GDM1 (cell line): ENCODE results near the gene COL16A1.

Source experiments
- DNase-seq: peaks from one replicate; lab custom pipeline; 2025; lab: John Stamatoyannopoulos, UW

COL16A1 gene

DNA sequence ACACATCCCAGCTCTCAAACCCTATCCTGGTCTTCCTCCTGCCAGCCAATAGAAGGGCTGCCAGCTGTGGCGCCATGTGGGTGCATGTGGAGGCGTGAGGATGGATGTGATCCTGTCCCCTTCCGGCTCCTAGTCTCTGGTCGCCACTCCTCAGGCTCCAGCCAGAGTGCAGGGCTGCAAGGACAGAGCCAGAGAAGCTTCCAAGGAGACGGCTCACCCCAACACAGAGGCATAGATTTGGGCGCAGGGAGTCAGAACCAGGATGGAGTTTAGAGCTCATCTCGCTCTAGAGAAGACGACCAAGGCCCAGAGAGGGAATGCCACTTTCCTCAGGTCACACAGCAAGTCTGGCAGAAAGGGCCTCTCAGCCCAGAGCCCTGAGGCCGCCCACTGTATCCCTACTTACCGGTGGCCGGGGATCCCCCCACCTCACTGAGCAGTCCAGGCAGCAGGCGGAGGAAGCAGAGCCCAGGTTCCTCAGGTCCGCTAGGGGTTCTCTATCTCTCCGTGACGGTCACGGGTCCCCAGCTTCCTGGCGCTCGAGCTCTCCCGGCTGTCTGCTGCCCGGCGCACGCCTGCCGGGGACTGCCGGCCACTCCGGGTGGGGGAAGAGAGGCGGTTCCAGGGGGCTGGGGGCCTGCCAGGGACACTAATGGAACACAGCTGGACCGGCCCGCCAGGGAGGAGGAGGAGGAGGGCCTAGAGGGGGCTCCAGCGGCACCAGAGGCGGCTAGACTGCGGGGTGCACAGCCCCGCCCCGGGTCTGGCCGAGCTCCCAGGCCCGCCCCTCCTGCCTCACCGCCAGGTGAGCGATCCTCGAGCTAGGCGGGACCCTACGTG is at the start of gene COL16A1:
Gene COL16A1 (minus strand): TSS at position 587 of the 840 bp plus-strand sequence. CDS start 1,824 bp downstream, outside the sequence.
- no peak for DNase-seq

DNA sequence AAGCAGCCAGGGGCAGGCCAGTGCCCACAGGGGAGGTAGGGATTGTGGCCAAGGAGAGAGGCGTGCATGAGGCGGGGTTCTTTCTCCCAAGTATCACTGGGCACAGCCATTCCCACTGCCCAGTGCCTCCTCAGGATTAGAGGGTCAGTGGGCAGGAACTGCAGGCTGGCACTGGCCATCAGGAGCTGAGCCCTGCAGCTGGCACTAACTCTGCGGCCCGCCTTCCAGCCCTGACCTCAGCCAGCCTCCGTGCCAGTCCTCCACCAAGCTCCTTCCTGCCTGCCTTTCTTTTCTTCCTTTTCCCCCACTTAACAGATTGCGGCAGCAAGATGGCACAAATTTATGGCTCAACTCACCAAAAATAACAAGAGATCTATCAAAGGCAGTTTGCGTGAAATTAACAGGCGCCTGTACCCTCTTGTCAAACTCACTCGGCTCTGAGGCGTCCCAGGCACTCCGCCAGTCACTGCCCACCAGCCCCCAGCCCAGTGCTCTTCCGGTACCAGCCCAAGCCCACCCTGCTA is 49.2 kb upstream of the COL16A1 start:
- DNase-seq: no peak

DNA sequence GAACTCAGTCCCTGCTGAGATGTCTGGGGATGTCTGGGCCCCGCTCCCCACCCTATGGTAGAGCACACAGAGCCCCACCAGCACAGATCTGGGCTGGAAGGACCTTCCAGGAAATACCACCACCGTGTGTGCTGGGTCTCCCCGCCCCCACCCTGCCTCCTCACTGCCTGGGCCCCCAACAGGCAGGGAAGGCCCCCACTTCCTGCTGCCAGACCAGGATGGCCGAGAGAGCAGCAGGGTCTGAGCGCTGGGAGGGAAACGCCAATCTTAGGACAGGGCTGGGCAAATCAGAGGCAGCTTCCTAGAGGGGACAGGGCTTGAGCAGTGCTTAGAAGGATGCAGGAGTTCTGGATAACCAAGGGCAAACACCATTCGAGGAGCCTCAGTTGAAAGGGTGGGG is 48.4 kb upstream of the COL16A1 start:
- DNase-seq: no peak

DNA sequence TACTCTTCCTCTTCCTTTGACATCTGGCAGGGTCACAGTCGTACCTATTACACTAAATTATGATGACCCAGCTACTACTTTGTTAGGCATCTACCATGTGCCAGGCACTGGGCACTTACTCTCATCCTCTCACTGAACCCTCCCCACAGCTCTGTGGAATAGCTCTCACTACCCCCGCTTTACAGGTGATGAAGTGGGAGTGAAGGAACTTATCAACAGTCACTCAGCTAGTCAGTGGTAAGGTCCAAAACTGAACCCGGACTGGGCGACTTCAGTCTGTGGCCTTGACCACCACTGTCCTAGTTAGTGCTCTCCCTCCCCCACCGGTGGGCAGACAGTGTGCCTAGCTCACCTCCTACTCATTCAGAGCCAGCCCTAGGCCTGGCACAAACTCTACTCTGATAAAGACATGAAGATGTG is 48.0 kb upstream of the COL16A1 start:
- no peak for DNase-seq

DNA sequence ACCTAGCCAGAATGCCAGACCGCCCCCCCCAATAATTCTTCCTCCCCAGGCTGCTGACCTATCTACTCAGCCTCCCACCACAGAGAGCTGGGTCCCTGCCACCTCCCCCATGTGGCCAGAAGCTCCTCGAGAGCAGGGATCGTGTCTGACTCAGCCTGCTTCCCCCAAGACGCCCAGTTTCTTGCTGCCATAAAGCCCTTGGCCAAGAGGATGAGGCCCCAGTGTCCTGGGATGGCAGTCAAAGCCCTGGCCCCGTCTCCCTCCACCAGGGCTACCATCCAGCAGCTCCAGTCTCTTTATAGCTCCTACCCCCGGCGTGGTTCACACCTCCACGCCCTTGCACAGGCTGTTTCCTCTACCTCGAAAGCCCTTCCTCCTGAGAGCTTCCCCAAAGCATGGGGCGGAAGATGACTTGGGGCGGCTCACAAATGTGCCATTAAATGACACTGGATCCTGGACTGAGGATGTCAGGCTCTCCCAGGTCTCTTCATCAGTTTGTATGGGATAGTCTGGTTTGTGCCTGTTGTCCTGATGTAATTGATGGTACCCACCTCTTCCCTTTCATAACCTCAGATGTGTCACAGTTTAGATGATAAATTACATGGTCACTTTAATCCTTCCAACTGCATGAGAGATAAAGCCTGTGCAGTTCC is 47.2 kb upstream of the COL16A1 start:
- DNase-seq: no peak

DNA sequence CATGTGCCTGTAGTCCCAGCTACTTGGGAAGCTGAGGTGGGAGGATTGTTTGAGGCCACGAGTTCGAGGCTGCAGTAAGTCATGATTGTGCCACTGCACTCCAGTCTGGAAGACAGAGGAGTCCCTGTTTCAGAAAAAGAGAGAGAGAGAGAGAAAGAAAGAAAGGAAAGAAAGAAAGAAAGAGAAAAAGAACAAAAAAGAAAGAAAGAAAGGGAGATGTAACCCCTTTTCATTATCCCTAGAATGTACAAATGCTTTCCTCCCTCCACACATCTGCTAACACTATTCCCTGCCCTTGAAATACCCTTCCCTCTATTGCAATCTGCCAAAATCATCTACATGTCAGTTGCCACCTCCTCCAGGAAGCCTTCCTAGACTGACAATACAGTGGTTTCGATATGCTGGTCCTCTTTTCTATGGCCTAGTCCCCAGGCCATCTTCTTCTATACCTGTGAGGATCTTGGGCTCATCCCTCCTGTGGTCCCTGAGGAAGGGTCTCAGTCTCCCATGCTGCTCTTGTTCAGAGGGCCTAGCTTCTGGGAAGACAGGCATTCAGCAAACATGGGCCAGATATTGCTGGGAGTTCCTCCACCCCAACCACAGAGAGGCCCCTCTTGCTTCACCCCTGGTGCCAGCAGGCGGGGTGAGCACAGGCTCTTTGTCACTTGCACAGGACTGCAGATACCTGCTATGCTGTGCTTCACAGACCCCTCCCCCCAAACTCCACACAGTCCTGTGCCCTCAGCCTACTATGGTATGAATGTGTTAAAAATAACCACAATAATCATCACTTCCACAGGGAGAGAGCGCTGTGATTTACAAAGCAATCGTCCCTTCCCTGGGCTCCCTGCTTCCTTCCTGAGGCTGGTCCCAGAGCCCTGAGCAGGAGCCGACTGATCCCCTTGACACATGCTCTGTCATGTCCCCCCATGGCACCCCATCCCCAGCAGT is 46.2 kb upstream of the COL16A1 start:
- no peak for DNase-seq

DNA sequence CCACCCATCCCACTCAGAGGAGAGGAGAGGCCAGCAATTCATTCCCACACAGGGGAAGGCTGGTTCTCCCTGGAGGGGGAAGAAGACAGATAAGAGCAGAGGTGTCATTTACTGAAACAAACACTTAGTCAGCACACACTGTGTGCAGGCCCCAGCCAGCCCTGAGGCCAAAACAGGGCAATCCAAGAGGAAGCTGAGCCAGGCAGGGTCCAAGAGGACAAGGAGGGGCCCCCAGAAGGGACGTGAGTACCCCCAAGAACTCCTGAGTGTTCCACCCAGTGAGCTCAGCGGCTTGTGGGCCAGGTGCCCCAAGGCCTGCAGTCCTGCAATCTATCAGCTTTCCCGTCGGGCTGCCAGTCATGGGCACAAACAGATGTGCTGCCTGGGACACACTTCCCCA is 44.5 kb upstream of the COL16A1 start:
- DNase-seq: no peak

DNA sequence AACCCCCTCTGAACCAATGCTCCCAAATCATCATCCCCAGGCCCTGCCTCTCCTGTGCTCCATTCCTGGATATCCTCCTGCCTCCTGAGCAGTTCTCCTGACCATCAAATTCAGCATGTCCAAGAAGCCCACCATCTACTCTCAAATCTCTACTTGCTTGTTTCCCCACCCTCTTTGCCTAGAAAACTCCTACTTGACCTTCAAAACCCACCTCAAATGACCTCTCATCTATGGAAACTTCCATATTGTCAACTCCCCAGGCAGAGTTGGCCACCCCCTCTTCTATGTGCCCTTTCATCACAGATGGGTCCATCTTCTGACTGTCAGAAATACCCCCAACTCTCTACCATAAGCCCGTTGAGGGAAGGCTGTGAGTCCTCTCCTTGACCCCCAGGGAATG is 43.5 kb upstream of the COL16A1 start:
- DNase-seq: no peak

DNA sequence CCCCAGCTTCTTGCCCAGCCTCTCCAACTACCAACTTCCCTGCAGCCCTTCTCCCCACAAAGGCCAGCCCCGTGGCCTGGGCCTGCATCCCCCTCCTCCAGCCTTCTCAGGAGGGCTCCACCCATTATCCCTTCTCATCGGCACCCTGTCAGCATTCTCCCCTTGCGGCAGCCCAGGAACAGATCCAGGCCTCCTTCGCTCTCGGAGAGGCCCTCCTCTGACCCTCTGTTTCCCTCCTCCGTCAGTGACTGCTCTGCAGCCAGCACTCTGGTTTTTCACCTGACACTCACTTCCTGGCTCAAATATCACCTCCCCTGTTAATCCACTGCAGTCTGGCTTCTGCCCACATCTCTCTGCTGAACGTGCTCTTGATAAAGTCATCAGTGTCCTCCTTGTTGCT is 42.9 kb upstream of the COL16A1 start:
- DNase-seq: no peak

DNA sequence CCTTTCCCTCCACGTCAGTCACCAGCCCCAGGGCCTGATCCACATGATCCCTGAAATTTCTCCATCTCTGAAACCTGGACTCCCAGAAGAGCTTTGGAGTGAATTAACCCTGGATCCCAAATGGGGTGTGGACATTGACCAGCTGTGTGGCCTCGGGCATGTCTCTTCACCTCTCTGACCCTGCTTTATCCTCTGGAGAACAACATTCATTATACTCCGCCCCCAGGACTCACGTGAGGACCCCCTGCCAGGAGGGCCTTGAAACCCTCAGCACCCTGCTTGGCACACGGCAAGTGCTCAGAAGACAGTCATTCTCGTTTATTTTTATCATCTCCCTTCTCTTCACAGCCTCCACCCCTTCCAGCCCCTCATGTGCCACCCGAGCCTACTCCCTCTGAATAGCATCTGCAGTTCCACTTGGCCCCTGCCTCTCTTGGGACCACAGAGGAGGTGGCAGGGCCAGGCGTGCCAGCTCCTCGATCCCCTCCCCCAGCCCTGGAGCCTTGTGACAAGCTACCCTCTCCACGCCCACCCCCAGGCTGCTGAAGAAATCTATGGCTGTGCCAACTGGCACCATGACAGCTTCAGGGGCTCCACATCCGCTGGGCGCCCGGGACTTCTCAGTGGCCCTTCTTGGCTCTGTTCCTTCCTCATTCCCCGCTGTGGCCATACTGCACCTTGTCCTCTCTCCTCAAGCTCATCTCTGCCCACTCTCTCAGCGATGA is 42.3 kb upstream of the COL16A1 start:
- DNase-seq: no peak

DNA sequence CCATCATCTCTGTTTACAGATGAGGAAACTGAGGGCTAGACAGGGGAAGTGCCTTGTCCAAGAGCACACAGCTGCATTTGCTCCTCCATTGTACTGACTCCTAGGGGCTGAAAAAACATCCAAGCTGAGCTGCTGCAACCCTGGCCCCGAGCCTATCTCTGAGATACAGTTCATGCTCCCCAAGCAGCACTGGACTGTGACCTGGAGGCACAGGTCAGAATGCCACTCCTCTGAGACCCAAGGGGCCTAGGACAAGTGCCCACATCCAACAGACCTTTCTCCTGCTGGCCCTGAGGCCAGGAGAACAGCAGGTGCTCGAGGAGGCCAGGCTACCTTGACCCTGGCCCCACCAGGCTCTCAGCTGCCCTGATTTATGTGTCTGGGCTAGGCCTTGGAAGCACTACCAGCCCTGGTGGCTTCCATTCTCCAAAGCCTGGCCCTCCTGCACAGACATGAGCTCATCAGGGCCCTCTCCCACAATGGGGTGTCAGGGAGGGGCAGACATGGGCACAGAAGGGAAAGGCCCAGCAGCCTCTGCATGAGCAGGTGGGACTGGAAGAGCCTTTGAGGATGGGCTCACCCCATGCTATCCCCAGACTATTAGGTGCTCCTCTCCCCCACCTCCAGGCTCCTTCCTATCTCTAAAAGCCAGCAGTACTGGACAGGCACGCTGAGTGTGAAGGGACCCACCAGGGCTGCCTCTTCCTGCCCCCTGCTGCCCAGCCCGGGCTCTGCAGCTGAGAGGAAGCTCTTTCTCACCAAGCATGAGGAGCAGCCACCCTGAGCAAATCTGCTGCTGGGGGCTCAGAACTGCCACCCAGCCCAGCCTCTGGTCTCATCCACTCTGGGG is 41.5 kb upstream of the COL16A1 start:
- peak; percentile 12 for DNase-seq

DNA sequence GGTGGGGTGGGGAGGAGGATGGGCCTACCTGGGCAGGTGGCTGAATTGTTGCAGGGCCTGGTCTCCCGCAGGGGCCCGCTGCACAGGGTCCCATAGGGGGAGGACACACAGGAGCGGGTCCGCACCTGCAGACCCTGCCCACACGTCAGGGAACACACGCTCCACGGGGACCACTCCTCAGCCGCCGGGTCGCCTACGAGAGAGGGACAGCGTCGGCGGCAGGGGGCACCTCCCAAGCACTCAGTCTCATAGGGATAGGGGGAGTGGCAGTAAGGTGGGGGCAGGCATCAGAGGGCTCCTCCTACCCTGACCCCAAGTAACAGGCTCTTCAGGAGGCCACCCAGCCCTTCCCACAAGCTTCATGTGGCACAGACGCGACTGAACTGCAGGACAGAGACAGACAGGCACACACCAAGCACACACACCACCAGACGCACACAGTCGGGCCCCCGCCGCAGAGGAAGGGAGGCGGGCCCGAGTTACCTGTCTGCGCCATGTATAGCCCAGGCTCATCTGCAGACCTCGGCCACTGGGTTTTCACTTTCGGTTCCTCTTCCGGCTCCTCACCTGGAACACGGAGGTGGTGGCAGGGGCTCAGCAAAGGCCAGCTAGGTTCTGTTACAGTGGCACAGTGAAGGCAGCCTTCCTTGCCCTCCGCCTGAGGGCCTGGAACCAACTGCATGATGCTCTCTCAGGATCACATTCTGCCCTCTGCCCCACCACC is 40.5 kb upstream of the COL16A1 start:
- no peak for DNase-seq

DNA sequence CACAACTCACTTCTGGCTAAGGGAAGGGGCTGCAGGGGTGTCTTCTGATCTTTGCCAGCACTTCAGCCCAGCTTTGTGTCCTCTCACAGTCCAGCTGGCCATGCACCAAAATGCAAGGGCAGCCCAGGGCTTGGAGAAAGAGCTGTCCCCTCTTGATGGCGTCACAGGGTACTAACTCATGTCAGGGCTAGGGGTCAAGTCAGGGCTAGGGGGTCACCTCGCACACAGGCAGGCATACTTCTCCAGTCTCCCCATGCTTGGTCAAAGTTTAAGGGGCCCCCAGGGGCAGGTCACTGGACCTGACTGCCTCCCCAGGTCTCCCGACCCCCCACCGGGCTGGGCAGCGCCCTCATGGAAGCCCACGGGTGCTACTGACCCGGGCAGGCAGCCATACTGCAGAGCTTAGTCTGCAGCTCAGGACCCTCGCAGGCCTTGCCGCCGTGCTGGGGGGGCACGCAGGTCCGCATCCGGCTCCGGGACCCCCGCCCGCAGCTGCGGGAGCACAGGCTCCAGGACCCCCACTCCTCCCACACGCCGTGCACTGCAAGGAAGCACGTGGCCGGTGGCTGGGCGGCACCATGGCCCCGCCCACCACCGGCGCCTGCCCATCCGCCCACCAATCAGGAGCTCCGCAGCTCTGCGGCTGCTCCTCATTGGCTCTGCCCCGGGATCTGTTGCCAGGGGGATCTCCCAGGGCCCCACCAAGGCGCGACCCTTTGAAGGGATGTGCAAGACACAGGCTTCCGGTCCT is 38.8 kb upstream of the COL16A1 start:
- DNase-seq: no peak

DNA sequence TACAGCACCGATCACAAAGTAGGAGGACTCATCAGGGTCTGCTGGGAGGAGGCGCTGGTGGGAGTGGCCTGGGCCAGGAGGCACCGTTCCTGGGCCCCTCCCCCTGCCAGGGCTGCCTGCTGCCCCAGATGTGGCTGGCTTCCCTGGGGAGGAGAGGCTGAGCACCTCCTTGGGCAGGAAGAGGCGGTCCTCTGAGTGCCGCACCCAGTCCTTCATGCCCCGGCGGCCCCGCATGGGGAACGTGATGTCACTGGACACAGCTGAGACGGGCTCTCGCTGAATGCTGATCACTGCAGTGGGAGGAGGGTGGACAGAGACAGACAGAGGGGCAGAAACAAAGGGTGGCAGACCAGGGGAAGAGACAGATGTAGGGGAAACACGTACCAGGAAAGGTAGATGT is 35.5 kb upstream of the COL16A1 start:
- DNase-seq: no peak

DNA sequence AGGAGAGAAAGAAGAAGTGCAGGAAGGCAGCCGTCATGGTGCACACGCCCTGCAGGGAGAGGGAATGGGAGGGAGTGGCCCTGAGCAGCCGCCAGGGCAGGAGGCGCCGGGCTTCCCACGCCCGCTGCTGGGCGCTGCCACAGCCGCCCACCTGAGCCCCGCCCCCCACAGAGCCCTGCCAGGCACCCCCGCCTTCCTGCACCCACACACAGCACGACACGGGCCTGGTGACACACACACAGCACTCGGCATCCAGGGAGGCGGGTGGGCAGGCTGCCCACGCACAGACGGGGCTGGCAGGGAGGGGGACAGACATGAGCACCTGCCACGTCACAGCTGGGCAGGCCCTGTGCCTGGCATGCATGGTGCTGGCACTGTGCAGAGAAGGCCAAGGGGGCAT is 32.9 kb upstream of the COL16A1 start:
- no peak for DNase-seq

DNA sequence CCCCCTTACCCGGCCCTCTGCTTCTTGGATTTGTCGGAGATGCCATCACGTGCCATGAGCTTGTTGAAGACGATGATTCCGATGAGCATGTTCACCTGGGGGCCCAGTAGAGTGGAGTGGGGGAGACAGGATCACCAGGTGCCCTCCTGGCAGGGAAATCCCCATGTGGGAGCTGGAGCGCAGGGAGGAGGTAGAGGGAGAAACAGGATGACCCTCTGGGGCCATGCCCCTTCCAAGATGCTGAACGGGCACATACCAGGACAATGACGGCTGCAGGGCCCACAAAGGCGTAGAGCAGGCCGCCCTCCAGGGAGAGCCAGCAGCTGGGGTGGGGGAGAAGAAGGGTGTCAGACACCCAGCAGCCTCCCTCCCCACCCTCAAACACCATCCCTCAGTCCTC is 31.8 kb upstream of the COL16A1 start:
- no peak for DNase-seq

DNA sequence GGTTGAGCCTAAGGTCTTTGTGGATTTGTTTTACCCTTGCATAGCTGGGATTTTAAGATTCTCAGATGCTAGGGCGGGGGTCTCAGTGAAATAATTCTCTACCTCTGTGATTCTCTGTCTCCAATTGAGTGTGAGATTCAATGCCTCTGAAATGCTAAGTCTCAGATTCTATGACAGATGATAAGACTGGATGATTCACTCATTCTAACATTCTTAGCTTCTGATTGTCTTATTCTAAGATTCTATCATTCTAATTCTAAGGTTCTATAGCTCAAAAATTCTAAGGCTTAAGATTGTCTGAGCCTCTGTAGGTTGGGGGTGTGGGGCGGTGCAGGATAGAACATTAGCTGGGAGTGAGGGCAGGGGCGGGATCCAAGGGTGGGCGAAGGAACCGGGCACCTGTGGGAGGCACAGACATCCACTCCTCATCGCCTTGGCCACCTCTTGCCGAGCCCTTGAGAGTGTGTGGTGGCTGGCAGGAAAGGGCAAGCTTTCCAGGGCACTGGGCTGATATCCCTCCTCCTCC is 30.8 kb upstream of the COL16A1 start:
- no peak for DNase-seq

DNA sequence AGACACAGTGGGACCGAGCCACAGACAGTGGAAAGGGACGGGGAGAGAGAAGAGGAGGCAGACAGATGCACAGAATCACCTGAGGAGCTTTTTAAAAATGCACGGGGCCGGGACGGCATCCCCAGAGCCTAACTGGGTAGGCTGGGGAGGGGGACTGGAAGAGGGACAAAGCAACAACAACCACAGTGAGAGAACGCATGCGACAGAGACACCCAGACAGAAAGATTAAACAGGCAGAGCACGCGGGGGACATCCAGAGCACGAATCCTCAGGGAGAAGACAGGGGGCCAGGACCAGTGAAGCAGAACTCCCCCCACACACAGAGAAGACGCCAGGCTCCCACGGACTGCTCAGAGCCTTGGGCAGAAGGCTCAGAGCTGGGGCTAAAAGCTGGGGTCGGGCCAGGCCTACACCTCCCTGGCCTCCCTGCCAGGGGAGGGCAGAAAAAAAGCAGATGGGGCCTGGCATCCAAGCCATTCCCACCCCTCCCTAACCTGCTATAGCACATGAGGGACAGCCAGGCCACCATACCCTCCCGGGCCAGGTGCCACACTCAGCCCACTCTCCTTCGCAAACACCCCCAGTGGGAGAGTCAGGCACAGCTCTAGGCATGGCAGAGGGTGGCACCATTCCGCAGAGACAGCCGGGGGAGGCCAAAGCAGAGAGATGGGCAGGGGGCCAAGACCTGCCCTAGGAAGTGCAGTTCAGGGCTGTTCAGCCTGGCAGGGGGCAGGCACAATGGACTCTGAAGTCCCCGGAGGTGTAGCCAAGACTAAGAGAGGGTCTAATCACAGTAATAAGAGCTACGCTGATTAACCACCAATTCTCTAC is 29.8 kb upstream of the COL16A1 start:
- no peak for DNase-seq
